ENCODE data around the gene SMCP. TPM values are rescaled to one million over a fixed set of nuclear protein-coding genes. Genes with fewer than 3 reads are reported as not detected.

The SMCP gene
- total RNA-seq, 1 donor from 2014 or later = not detected

DNA sequence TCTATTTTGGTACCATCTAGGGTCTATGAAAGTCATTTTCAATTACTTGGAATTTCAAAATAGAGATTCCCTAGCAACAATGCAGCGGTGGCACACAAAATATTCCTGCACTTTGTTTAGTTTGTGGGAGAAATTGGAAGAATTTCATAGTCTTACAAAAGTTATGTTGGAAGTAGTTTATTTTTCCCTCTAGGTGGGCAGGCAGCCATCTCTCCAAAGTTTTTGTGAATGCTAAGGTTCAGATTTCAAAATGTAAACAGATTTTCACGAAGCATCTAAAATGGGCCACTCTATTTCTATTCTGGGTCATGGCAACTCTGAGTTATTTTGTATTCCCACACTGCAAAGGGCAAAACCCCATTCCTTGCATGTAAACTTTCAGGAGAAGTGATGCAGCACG lies 8.0 kb downstream of the SMCP start:
- Histone ChIP-seq H3K27me3 (ENCODE audit: low read depth) (no peaks in the 10 kb centered on the region), H3K27ac (no peak overlapping the region), H3K4me1 (no peaks in the 10 kb centered on the region), H3K36me3 (no peaks in the 10 kb centered on the region), H3K9me3 (no peaks in the 10 kb centered on the region), H3K4me3 (no peak overlapping the region)
- intact Hi-C loops (cut with DNase I) = no loop called here
- DNase-seq (no peak), ATAC-seq (no peak)
- TF ChIP-seq, protein P1, sequence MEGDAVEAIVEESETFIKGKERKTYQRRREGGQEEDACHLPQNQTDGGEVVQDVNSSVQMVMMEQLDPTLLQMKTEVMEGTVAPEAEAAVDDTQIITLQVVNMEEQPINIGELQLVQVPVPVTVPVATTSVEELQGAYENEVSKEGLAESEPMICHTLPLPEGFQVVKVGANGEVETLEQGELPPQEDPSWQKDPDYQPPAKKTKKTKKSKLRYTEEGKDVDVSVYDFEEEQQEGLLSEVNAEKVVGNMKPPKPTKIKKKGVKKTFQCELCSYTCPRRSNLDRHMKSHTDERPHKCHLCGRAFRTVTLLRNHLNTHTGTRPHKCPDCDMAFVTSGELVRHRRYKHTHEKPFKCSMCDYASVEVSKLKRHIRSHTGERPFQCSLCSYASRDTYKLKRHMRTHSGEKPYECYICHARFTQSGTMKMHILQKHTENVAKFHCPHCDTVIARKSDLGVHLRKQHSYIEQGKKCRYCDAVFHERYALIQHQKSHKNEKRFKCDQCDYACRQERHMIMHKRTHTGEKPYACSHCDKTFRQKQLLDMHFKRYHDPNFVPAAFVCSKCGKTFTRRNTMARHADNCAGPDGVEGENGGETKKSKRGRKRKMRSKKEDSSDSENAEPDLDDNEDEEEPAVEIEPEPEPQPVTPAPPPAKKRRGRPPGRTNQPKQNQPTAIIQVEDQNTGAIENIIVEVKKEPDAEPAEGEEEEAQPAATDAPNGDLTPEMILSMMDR (IDR thresholded peaks at IDR 0.05) = no peak

DNA sequence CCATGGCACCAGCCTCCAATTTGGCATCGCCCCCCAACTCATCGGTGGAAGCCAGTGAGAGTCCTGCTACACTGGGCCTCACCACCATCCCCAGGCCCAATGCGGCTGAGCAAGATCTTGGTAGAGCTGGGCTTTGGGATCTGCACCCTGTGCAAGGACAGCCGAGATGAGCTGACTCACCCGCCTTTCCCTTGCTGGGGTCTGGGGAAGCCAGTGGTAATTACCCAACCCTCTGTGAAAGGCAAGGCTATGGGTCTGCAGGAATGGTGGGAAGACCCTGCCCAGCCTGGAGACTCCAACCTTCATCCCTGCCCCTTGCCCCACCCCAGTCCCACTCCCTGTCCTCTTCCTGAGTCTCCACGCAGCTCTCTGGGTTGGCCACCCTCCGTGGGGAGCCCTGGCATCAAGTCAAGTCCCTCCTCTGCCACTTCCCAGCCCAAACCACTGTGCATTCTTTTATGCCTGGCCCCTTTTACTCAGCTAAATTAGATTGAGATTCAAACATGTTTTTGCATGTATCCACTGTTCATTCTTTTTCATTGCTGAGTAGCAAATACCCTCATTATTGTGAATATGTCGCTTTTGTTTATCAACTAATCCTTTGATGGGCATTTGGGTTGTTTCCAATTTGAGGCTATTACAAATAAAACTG lies 8.8 kb downstream of the SMCP start:
- H3K9me3 ChIP-seq = no peaks in the 10 kb centered on the region
- ATAC-seq = no peak
- TF ChIP-seq, protein P1 (IDR thresholded peaks at IDR 0.05) = no peak
- H3K4me1 ChIP-seq = no peaks in the 10 kb centered on the region
- H3K36me3 ChIP-seq = no peaks in the 10 kb centered on the region
- intact Hi-C loops (cut with DNase I) = no loop called here
- no peaks in the 10 kb centered on the region for H3K27me3 ChIP-seq (ENCODE audit: low read depth)
- no peak for DNase-seq
- no peak overlapping the region for H3K27ac ChIP-seq
- no peak overlapping the region for H3K4me3 ChIP-seq

DNA sequence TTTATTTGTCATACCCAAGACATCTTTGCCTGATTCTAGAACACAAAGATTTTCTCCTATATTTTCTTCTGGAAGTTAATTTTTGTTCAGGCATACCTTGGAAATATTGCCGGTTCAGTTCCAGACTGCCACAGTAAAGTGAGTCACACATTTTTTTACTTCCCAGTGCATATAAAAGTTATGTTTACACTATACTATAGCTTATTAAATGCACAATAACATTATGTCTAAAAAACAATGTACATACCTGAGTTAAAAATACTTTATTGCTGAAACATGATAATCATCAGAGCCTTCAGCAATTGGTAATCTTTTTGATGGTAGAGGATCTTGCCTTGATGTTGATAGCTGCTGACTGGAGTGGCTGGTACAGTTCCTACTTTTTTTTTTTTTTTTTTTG lies 10.0 kb downstream of the SMCP start:
- ATAC-seq = no peak
- no peaks in the 10 kb centered on the region for H3K4me1 ChIP-seq
- H3K36me3 ChIP-seq = no peaks in the 10 kb centered on the region
- intact Hi-C loops (cut with DNase I) = no loop called here
- no peak for DNase-seq
- no peak overlapping the region for H3K4me3 ChIP-seq
- H3K27me3 ChIP-seq (ENCODE audit: low read depth) = no peaks in the 10 kb centered on the region
- no peak overlapping the region for H3K27ac ChIP-seq
- TF ChIP-seq, protein P1 (IDR thresholded peaks at IDR 0.05) = no peak
- H3K9me3 ChIP-seq = no peaks in the 10 kb centered on the region

DNA sequence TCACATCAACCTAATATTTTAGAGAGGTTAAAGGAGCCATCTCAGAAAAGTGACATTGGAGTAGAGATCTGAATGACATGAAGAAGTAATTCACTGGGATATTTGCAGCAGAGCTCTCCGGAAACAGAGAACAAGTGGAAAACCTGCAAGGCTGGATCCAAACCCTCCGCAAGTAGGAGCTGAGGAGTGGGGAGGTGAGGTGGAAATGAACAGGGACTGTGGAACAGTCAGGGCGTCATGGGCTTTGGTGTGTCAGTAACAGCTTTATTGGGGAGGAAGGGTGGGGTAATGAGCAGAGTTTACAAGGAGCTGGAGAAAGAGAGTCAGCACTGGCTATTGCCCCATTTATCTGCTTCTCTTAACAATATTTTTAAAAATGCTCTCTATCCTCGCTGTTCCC lies 20.9 kb downstream of the SMCP start:
- intact Hi-C loops (cut with DNase I) = no loop called here
- TF ChIP-seq, protein P1 (IDR thresholded peaks at IDR 0.05) = no peak
- no peaks in the 10 kb centered on the region for H3K9me3 ChIP-seq
- DNase-seq (no peak), ATAC-seq (no peak)
- H3K4me3 ChIP-seq = no peak overlapping the region
- no peaks in the 10 kb centered on the region for H3K36me3 ChIP-seq
- no peaks in the 10 kb centered on the region for H3K27me3 ChIP-seq (ENCODE audit: low read depth)
- H3K4me1 ChIP-seq = no peaks in the 10 kb centered on the region
- no peak overlapping the region for H3K27ac ChIP-seq

DNA sequence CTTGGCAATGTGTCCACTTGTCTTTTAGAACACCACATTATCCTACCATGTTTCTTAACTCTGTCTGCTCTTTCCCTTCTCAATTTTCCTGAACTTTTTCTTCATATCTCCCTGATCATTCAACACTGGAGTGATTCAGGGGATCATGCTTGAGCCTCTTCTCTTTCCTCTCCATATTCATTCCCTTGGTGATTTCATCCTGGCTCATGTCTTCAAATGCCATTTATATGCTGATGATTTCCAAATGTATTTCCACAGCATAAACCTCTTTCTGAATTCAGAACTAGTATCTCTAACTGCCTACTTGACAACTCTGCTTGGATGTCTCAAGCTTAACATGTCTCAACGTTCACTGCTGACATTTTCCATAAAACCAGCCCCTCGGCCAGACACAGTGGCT lies 21.8 kb downstream of the SMCP start:
- DNase-seq (no peak), ATAC-seq (no peak)
- intact Hi-C loops (cut with DNase I) = no loop called here
- Histone ChIP-seq H3K9me3 (no peaks in the 10 kb centered on the region), H3K4me1 (no peaks in the 10 kb centered on the region), H3K36me3 (no peaks in the 10 kb centered on the region), H3K4me3 (no peak overlapping the region), H3K27me3 (ENCODE audit: low read depth) (no peaks in the 10 kb centered on the region), H3K27ac (no peak overlapping the region)
- TF ChIP-seq, protein P1 (IDR thresholded peaks at IDR 0.05) = no peak
